Right forelimb (tissue), 1 donor: ENCODE results near the gene SLC29A2.

Experiments used
- DNase-seq: peaks from one replicate; pipeline ENCODE4 v3.0.0-alpha.2; 2018

The SLC29A2 gene

DNA sequence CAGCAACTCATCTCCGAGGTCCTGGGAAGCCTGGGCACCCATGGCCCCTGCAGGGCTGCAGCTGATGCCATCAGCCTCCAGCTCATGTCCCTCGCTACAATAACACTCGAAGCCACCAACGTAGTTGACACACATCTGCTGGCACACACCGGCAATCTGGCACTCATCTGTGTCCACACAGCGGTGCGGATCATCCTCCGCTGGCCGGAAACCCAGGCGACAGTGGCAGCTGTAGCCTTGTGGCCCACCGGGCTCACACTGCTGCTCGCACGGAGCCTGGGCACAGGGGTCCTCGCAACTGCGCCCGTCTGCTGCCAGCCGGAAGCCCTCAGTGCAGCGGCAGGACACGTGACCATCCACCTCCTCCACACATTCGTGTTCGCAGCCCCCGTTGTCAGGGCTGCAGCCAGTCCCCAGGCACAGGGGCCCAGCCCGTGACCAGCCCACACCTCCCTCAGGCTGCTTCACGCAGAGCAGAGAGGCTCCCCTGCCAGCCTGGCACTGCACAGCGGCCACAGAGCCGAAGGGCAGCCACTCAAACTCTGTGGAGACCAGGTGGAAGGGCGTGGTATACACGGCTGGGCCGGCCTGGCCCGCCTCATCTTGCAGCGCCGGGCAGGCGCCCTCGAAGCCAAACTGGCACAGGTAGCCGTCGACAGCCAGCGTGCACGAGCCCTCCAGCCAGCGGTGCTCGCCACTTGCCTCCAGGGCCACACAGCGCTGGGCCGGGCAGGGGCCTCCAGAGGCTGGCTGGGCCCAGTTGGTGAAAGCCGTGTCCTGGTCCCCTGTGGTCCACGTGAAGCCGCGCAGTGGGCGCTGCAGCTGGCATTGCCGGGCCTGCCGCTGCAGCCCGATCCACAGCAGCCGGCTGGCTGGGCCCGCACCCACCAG is 55.4 kb downstream of the SLC29A2 start:
- no peak for DNase-seq

DNA sequence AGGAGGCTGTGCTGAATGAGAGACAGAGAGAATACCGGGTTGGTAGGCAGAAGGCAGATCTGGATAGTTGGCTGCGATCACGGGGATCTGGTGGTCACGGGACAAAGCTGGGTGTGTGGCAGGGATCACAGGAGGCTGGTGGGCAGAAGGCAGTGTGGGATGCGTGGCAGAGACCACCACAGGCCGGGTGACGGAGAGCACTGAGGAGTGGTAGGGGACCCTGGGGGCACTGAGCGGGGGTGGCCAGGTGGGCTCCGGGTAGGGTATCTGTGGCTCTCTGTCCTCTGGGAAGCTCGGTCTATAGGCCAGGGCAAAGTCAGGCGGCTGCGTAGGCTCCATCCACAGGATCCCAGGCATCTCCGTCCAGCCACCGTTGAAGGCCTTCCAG is 56.1 kb downstream of the SLC29A2 start:
- DNase-seq, result no peak

DNA sequence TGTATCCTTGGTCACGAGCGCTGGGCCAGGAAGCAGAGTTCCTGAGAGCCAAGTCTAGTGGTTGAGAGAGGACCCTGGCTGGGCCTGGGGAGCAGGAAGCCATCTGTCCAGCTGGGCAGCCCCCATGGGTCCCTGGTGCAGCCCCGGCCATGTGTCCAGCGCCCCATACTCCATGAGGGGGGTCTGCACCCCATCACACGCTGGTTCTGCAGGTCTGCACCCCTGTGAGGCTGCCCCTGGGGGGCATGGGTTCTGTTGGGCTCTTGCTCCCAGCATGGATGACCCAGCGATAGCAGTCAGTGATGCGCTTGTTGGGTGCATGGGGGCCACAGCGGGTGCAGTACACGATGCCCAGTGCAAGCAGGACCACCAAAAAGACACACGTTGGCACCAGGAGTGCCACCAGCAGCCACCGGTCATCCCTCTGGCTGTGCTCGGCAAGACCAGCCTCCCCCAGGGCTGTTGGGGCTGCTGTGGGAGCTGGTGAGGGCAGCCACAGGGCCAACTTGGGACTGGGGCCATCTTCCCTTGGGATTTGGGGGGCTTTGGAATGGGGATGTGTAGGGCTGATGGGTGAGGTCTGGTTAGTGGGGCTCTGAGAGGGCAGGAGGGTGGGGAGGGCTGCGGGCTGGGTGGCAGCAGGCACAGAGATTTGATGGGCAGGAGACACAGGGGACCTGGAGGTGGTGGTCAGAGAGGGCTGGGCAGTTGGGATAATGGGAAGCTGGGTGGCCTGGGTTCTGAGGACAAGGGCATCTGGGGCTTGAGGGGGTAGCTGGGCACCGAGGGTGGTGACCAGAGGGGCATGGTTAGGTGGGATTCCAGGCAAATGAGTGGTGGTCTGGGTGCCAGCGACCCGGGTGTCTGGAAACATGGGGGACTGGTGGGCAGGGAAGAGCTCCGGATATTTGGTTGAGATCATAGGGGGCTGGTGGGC is 56.7 kb downstream of the SLC29A2 start:
- DNase-seq, result no peak

DNA sequence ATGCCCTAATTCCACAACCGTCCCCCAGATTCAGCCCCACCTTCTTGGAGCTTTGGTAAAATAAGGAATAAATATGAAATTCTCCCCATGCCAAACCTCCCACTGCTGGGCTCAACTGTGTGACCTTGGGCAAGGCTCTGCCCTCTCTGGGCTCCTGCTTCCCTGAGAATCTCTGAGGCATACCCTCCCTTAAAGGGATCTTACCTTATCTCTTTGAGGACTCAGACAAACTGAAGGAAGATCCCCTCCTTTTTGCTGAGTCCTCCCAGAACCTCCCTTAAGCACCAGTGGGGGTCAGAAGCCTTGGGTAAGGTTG is 57.4 kb downstream of the SLC29A2 start:
- no peak for DNase-seq

DNA sequence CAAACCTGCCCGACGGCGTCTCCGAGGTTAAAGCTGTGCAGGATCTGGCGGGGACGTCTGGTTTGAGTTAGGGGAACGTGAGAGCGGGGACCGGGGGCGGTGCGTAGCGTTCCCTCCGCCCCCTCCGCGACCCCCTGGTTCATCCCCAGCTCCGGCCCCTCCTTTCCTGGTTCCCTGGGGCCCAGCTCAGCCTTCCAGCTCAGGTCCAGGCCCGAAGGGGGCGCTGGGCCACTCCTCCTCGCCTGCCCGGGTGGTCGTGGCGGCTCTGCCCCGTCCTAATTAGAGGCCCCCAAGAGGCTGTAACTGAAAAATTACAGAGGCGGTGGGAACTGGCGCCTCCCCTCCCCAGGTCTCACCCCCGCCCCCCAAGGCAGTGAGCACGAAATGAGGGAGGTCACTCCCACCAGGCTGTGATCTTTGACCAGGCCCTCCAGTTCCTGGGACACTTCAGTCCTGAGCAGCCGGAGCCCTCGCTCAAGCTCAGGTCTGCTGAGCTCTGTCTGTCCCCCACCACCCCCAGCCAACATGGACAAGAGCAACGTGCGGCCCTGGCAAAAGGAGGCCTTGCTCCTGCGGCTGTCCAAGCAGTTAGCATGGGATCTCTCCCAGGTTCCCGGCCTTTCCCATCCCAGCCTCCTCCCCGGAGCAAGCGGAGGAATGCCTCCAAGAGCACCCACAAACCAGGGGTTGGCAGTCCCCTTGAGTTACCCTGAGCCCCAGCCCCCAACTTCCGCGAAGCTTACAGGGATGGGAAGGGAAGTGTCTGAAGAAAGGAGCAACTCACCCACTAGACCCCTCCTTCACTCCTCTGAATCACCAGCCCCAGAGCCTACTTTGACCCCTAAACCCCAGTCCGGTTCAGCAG is 58.0 kb downstream of the SLC29A2 start:
- peak; percentile 90 for DNase-seq

DNA sequence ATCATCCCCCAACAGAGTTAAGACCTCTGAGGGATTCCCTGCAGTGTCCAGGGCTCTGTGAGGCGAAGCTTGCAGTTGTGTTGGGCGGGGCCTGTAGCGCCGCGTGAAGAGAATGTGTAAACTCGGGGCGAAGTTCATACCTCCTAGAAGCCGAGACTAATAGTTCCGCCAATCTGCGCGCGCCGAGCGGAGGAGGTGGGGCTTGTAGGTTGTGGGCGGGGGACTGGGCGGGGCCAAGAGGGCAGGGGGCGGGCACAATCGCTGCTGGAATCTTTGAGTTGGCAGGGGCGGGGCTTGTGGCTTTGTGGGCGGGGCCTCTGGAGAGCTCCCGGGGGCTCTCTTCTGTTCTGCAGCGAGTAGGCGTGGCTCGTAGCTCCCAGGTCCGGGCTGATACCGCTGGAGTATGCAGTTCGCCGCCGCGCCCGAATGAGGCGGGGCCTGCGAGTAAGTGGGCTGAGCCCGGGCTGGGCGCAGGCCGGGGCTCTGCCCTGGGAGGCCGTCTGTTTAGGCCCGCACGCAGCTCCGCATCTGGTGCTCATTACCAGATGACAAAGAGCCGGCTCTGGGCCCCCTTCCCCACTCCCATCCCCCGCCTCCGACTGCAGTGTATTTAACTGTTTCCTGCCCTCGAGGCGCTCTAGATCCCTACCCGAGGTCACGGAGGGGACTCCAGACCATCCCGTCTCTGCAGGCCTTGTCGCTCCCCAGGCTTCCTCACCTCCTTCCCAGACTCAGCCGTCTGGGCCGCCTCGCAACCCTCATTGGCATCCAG is 58.8 kb downstream of the SLC29A2 start:
- DNase-seq, result peak; percentile 99
